Right renal pelvis (tissue), 4 donors: ENCODE measurements around the gene MUC5AC. TPM values are rescaled to one million over a fixed set of nuclear protein-coding genes. Genes with fewer than 3 reads are reported as not detected.
"Not testable (repeated sequence)": the region's sequence is repeated elsewhere in the genome, so short reads cannot be mapped to it uniquely, and the experiment has no call there.

ENCODE experiments used
- DNase-seq, 4 donors: peaks; one replicate each; pipeline ENCODE4 v3.0.0-alpha.2; 2013; ENCODE audit warnings: low read depth in 4 of 4, low spot score in 3 of 4, missing footprints in 1 of 4
- polyA plus RNA-seq, 4 donors: library from polyadenylated mRNA; unstranded; fragments of 120-200 nt; gene quantifications; one replicate each; pipeline ENCODE4 v1.2.1, GENCODE V29; 2013; ENCODE audit not compliant: insufficient read length in 4 of 4

Gene MUC5AC
- polyA plus RNA-seq, 4 donors, result under 0.01 TPM; not detected in 3

GRCh38 chr11:1140642-1141490 lies 16.9 kb upstream of the MUC5AC start:
- no peak for DNase-seq

- DNase-seq, result no peak
Observed at GRCh38 chr11:1146365-1146764, 11.4 kb upstream of the MUC5AC start.

GRCh38 chr11:1147792-1148191 lies 10.0 kb upstream of the MUC5AC start:
- DNase-seq, result no peak

- no peak for DNase-seq
Observed at GRCh38 chr11:1148752-1149180, 9.0 kb upstream of the MUC5AC start.

GRCh38 chr11:1149545-1149944 lies 8.2 kb upstream of the MUC5AC start:
- DNase-seq, result no peak

- DNase-seq, result no peak
Observed at GRCh38 chr11:1150116-1150515, 7.6 kb upstream of the MUC5AC start.

- DNase-seq, result no peak
Observed at GRCh38 chr11:1150769-1151365, 6.9 kb upstream of the MUC5AC start.

- no peak for DNase-seq
Observed at GRCh38 chr11:1151366-1152315, 6.1 kb upstream of the MUC5AC start.

- DNase-seq, result no peak
Observed at GRCh38 chr11:1152316-1153104, 5.2 kb upstream of the MUC5AC start.

GRCh38 chr11:1153105-1153950 lies 4.4 kb upstream of the MUC5AC start:
- no peak for DNase-seq

GRCh38 chr11:1153951-1154493 lies 3.7 kb upstream of the MUC5AC start:
- DNase-seq, result no peak

- not testable (repeated sequence) for DNase-seq
Observed at GRCh38 chr11:1154656-1155055, 3.1 kb upstream of the MUC5AC start.

GRCh38 chr11:1155274-1155693 lies 2.5 kb upstream of the MUC5AC start:
- no peak for DNase-seq

GRCh38 chr11:1156506-1157340 lies 1.0 kb upstream of the MUC5AC start:
- no peak for DNase-seq

- DNase-seq, result no peak
Observed at GRCh38 chr11:1157341-1157644, 460 bp upstream of the MUC5AC start.

- DNase-seq, result no peak
Observed at GRCh38 chr11:1158681-1159487, 1.1 kb downstream of the MUC5AC start.

GRCh38 chr11:1159488-1160220 lies 1.9 kb downstream of the MUC5AC start:
- DNase-seq, result not testable (repeated sequence)
